Right lobe of liver (tissue), 4 donors: ENCODE measurements around the gene IL20RB.

Source experiments
- POLR2A ChIP-seq: fragments of 450-650 bp; IDR thresholded peaks from one replicate; pipeline ENCODE4 v1.6.1; 2017; ENCODE audit warnings: antibody characterized with exemption, mild to moderate bottlenecking
- TF ChIP-seq, protein P1 (sequence below), 4 donors: fragments of 200-600 bp in 3 of 4; fragments of 450-650 bp in 1 of 4; IDR thresholded peaks; one replicate each; pipeline versions ENCODE4 v1.5.1 to v1.8.0; 2016 to 2022; ENCODE audit warnings: antibody characterized with exemption in 4 of 4, mild to moderate bottlenecking in 2 of 4
- donor health status: DM: no; HTN: no; CAD: no.
- donor health status: DM: no; HTN: no; CAD: no.
- donor health status: DM: no; HTN: yes; CAD: no.

- TF ChIP-seq POLR2A, result no peak
- TF ChIP-seq, protein P1, sequence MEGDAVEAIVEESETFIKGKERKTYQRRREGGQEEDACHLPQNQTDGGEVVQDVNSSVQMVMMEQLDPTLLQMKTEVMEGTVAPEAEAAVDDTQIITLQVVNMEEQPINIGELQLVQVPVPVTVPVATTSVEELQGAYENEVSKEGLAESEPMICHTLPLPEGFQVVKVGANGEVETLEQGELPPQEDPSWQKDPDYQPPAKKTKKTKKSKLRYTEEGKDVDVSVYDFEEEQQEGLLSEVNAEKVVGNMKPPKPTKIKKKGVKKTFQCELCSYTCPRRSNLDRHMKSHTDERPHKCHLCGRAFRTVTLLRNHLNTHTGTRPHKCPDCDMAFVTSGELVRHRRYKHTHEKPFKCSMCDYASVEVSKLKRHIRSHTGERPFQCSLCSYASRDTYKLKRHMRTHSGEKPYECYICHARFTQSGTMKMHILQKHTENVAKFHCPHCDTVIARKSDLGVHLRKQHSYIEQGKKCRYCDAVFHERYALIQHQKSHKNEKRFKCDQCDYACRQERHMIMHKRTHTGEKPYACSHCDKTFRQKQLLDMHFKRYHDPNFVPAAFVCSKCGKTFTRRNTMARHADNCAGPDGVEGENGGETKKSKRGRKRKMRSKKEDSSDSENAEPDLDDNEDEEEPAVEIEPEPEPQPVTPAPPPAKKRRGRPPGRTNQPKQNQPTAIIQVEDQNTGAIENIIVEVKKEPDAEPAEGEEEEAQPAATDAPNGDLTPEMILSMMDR (IDR thresholded peaks at IDR 0.05), result no peak
Observed at GRCh38 chr3:136937175-136937574, 20.6 kb upstream of the IL20RB start.
